Smooth muscle cell of trachea (primary cell): Measurements from ENCODE around the gene BACE2. TPM values are rescaled to one million over a fixed set of nuclear protein-coding genes. Genes with fewer than 3 reads are reported as not detected.

Experiments
- total RNA-seq: library from RNA; depleted of rRNA; stranded (reverse); fragments of >200 nt; gene quantifications from 2 replicates; pipeline ENCODE4 v1.2.1, GENCODE V29; 2014

Gene BACE2
- total RNA-seq, result 30.6 and 33.3 TPM in 2 replicates

GRCh38 chr21:41167348-41168342 is at the start of gene BACE2:
Gene BACE2 (plus strand): TSS chr21:41168160. CDS start chr21:41168264, 104 bp downstream.

GRCh38 chr21:41316200-41317062 is 148.5 kb downstream of the BACE2 start, which contains the start of gene FAM3B:
Gene FAM3B (plus strand): TSS chr21:41316801. CDS start chr21:41316880, 79 bp downstream.

Other genes starting within 250 kb of the BACE2 start
- gene FAM3B, start 148.6 kb downstream of the BACE2 start, total RNA-seq, result not detected in 2 replicates
- 1.8 and 3.6 TPM in 2 replicates for gene MX2, start 193.9 kb downstream of the BACE2 start, total RNA-seq